ENCODE measurements around the gene CHKA. TPM values are rescaled to one million over a fixed set of nuclear protein-coding genes. Genes with fewer than 3 reads are reported as not detected.
A peak's percentile ranks its signal among the peaks of the same experiment; 100 is the strongest.

Gene CHKA
- total and polyA plus RNA-seq, 9 of the 15 experiments (the other 6 are each of a cell fraction or from before 2014, with no cell fraction given): 3.6 to 37.0 (median 30.2) TPM

DNA sequence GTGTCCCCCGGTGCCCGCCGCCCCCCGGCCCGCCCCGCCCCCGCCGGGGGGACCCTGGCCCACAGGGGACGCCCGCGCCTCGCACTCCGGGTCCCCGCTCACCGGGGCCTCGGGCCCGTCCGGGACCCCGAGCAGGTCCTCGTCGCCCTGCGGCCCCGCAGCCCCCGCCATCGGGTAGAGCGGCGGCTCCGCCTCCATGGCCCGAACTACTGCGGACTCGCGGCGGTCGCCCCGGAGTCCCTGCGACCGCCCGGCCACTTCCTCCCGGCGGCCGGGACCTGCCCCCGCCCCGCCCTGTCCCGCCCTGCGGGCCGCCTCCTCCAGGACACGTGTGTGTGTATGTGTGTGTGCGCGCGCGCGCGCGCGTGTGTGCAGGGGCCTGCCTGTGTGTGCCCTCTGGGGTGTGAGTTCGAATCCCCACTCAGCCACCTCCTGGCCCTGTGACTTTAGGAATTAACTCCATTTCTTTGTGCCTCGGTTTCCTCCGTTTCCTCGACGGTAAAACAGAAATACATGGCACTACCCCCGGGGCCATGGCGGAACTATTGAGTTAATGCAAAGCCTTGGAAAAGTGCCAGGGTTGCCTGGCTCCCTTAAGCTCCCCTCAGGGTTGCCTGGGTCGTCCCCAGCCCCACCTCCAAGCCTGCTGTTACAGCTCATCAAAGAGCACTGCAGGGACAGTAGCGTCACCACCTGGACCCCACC, 117.2 kb downstream of the CHKA start, which contains the start of gene UNC93B1 (continued):
- TF ChIP-seq, protein P1, sequence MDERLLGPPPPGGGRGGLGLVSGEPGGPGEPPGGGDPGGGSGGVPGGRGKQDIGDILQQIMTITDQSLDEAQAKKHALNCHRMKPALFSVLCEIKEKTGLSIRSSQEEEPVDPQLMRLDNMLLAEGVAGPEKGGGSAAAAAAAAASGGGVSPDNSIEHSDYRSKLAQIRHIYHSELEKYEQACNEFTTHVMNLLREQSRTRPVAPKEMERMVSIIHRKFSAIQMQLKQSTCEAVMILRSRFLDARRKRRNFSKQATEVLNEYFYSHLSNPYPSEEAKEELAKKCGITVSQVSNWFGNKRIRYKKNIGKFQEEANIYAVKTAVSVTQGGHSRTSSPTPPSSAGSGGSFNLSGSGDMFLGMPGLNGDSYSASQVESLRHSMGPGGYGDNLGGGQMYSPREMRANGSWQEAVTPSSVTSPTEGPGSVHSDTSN (CRISPR knock-in tag; IDR thresholded peaks at IDR 0.05; ENCODE audit: low read depth): no peak
- TF ChIP-seq, protein P1 (tag; conservative IDR thresholded peaks at IDR 0.05; ENCODE audit: low read depth): no peak
- no peak for TF ChIP-seq HDAC8 (tag; IDR thresholded peaks at IDR 0.05)
- TF ChIP-seq ZNF23 (CRISPR knock-in tag; IDR thresholded peaks at IDR 0.05): no peak
- TF ChIP-seq, protein P2, sequence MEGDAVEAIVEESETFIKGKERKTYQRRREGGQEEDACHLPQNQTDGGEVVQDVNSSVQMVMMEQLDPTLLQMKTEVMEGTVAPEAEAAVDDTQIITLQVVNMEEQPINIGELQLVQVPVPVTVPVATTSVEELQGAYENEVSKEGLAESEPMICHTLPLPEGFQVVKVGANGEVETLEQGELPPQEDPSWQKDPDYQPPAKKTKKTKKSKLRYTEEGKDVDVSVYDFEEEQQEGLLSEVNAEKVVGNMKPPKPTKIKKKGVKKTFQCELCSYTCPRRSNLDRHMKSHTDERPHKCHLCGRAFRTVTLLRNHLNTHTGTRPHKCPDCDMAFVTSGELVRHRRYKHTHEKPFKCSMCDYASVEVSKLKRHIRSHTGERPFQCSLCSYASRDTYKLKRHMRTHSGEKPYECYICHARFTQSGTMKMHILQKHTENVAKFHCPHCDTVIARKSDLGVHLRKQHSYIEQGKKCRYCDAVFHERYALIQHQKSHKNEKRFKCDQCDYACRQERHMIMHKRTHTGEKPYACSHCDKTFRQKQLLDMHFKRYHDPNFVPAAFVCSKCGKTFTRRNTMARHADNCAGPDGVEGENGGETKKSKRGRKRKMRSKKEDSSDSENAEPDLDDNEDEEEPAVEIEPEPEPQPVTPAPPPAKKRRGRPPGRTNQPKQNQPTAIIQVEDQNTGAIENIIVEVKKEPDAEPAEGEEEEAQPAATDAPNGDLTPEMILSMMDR (IDR thresholded peaks at IDR 0.05 in 2 of 3, conservative IDR thresholded peaks at IDR 0.05 in 1 of 3; ENCODE audit: insufficient read depth in 2 of 3, low read depth in 1 of 3, low read length in 3 of 3): no peak
- no peak for TF ChIP-seq BMI1 (IDR thresholded peaks at IDR 0.05; ENCODE audit: low read length)
- TF ChIP-seq, protein P3, sequence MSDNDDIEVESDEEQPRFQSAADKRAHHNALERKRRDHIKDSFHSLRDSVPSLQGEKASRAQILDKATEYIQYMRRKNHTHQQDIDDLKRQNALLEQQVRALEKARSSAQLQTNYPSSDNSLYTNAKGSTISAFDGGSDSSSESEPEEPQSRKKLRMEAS (CRISPR knock-in tag; IDR thresholded peaks at IDR 0.05): peak; percentile 74
- TF ChIP-seq ZNF444 (CRISPR knock-in tag; IDR thresholded peaks at IDR 0.05): no peak
- peak in 1 of 2 experiments; percentile 77; a peak in 2 of 4 replicates for TF ChIP-seq KDM1A (IDR thresholded peaks at IDR 0.05)
- TF ChIP-seq PPARD (CRISPR knock-in tag; IDR thresholded peaks at IDR 0.05): no peak
- no peak for TF ChIP-seq FOSL1 (tag; conservative IDR thresholded peaks at IDR 0.05)
- 0 out of 2 replicates have a peak, but pooled peaks have one; percentile 67 for TF ChIP-seq ZNF583 (CRISPR knock-in tag; IDR thresholded peaks at IDR 0.05)
- TF ChIP-seq ZBTB11 (CRISPR knock-in tag; IDR thresholded peaks at IDR 0.05): peak in 1 of 3 experiments; percentile 82; a peak in 2 of 6 replicates
- no peak for TF ChIP-seq ZNF561 (CRISPR knock-in tag; conservative IDR thresholded peaks at IDR 0.05)
- no peak for TF ChIP-seq TEAD2 (tag; IDR thresholded peaks at IDR 0.05)
- no peak for TF ChIP-seq RBM22 (IDR thresholded peaks at IDR 0.05; ENCODE audit: low read depth, low read length, poor library complexity, severe bottlenecking)
- TF ChIP-seq TRIM28 (IDR thresholded peaks at IDR 0.05): no peak
- no peak for TF ChIP-seq ETS2 (tag; IDR thresholded peaks at IDR 0.05; ENCODE audit: borderline replicate concordance, poor library complexity, severe bottlenecking)
- no peak for TF ChIP-seq NUFIP1 (IDR thresholded peaks at IDR 0.05; ENCODE audit: partially characterized antibody)
